HG02884 (cell line): ENCODE results near the gene ZNF747.

Source experiments
- ATAC-seq: cut with Tn5 transposase; IDR thresholded peaks from one replicate; pipeline ENCODE4 v1.9.1; 2021; ENCODE audit warnings: mild to moderate bottlenecking, moderate library complexity; ENCODE audit not compliant: unreplicated experiment

ZNF747 gene

DNA sequence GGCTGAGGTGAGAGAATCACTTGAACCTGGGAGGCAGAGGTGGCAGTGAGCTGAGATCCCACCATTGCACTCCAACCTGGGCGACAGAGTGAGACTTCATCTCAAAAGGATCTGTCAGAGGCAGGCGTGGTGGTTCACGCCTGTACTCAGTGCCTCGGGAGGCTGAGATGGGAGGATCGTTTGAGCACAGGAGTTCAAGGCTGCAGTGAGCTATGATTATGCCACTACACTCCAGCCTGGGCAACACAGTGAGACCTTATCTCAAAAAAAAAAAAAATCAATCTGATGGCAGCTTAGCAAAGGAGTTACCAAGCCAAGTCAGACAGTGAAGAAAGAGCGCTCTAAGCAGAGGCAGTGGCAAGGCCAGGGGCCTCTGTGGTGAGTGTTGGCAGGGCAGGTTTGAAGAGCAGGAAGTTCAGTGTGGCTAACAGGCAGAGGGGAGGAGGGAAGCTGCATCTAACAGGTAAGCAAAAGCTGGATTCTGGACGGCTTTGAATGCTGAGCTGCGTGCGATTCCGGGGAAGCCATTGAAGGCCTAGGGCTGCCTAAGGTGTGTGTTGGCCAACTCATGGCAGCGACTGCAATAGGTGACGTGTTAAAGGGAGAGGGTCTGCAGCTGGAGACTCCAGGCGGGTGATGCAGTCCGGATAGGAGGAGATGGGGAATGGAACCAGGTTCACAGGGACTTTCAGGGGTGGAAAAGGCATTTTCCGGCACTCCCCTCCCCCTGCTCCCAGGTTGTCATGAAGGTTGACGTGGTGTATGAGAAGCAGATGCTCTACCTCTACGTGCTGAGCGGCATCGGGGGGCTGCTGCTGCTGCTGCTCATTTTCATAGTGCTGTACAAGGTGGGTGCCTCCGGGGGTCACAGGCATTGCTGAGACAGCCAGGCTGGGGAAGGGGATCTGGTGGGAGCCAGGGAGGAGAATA is 15.3 kb downstream of the ZNF747 start:
- ATAC-seq: no peak

DNA sequence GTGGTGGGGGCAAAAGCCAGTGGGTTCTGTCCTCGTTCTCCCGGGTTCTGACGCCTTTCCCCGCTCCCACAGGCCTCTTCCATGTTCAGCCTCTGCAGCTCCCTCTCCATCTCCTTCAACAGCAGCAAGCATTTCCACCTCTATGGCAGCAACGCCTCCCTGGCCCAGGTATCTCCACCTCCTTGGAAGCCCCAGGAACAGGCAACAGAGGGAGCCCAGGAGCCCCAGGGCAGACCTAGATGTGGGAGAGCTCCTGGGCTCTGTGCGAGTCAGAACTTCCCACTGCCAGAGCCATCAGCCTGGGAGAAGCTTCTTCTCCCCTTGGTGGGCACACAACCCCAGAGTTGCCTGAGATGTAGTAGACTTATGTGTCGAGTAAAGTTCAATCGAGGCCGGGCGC is 16.1 kb downstream of the ZNF747 start:
- ATAC-seq: no peak

DNA sequence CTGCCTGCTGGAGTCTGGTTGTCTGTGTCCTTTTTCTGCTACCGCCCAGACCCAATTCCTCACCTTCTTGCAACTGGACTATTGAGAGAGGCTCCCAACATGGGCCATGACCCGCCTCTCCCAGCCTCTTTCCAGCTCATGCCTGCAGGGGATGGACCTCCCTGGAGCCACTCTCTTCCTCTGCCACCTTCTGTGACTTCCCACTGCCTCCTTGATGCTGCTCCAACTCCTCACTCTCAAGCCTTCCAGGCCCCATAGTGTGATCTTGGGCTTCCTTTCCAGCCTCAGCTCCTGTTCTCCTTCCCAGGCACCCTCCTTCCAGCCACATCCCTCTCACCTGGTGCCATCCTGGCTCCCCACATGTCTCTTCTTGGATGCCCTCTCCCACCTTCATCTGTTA is 19.4 kb downstream of the ZNF747 start:
- no peak for ATAC-seq

DNA sequence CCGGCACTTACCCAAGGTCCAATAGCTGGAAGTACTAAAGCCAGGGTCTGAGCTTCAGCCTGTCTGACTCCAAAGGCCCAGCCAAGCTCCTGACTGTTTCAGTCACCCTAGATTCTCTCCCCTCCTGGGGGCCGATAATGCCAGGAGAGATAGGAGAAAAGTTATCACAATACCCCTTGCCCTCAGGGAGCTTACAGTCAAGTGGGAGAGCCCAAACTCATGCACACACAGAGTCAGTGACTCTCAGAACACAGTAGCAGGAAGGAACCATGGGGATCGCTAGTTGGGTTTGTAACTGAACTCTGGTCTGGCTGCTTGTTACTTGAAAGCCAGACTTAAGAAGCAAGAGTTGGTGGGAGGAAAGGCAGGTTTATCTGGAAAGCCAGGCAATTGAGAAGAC is 23.1 kb downstream of the ZNF747 start:
- no peak for ATAC-seq

DNA sequence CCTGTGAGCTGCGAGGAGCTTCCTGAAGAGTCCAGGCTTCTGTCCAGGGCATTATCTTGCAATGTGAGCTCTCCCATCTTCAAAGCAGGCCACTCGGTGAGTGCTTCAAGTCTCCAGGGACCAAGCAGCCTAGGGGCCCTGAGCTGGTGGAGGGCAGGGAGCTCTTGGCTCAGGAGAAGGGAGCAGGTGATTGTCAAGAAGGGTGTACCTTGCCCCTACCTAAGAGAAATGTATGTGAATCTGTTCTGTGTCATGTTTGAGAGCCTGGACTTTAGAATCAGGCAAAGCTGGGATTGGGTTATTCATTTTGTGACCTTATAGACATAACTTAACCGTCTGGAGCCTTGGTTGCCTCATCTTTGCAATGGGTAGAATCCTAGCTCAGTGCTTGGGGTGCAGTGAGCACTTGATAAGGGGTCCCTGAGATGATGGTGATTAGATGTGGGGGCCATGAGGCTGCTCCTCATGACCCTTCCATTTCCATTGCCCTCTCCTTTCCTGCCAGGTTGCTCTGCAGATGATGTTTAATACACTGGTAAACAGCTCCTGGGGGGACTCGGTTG is 24.2 kb downstream of the ZNF747 start:
- no peak for ATAC-seq

DNA sequence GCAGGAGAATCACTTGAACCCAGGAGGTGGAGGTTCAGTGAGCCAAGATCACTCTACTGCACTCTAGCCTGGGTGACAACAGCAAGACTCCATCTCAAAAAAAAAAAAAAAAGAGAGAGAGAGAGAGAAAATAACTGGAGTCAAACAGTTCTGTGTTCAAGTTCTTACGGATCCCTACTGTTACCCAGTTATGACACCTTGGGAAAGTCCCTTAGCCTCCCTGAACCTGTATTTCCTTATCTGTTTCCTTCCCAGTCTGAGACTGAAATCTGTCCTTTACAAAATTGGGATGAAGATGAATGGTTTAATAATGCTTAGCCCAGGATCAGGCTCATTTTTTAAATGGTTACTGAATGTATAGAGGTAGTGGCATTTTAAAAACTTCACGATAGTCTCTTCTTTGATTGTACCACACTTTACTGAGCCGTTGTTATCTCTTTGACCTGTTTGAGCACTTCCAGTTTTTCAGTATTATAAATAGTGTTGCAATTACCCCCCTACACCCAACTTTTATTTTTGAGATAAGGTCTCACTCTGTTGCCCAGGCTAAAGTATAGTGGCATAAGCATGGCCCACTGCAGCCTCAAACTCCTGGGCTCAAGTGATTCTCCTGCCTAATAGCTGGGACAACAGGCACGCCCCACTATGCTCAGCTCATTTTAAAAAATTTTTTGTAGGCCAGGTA is 25.4 kb downstream of the ZNF747 start:
- no peak for ATAC-seq

DNA sequence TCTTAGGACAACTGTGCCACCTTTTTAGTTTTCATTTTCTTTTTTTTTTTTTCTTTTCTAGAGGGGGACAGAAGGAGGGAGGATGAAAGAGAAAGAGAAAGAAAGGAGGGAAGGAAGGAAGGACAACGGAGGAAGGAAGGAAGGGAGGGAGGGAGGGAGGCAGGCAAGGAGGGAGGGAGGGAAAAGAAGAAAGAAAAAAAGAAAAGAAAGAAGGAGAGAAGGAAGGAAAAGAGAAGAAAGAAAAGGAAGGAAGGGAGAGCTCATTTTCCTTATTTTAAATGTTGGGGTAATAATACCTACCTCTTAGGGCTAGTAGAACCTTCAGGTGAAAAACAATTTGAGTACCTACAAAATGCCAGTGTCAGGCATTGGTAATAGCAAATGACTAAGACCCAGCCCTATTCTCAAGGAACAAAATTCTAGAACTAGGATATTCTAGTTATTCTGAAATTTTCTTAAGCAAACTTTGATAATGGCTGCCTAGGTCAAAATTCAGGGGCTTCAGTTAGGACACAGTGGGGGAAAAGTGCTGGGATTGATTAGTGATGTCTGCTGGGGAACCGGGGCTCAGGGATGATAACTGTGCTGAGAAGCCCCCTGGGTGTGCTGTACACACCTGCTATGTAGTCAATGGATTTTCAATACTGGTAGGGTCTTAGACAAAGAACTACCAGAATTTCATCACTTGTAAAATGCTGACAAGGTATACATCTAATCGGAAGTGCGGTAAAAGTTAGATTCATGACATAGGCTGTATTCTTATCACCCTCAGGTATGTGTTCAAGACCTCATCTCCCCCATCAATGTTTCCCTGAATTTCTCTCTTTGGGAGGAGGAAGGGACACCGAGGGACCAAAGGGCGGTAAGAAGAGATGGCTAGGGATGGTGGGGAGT is 31.0 kb downstream of the ZNF747 start:
- ATAC-seq: no peak

DNA sequence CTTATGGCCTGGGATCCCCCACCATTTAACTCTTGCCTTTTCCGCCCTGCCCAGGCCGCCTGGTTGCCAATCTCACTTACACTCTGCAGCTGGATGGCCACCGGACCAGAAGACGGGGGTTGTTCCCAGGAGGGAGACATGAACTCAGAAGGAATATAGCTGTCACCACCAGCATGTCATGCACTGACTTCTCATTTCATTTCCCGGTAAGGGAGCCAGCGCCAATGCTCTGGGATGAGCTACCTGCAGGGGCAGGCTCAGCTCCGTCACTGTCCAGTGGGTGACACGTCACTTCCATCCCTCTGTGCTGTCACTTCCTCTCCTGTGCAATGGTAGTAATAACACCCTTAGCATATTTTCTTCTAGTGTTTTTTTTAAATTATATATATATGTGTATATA is 35.4 kb downstream of the ZNF747 start:
- no peak for ATAC-seq

DNA sequence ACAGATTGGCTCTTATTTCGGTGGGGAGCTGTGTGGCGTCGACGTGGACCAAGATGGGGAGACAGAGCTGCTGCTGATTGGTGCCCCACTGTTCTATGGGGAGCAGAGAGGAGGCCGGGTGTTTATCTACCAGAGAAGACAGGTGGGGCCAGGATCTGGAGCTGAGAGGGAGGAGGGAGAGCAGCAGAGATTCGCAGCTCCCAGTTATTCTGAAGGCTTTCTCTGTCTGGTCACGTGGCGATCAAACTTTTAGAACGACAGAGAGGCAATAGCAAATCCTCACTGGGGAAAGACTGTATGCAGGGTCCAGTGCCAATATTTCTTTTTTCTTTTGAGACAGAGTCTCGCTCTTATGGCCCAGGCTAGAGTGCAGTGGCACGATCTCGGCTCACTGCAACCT is 39.9 kb downstream of the ZNF747 start:
- ATAC-seq: no peak

DNA sequence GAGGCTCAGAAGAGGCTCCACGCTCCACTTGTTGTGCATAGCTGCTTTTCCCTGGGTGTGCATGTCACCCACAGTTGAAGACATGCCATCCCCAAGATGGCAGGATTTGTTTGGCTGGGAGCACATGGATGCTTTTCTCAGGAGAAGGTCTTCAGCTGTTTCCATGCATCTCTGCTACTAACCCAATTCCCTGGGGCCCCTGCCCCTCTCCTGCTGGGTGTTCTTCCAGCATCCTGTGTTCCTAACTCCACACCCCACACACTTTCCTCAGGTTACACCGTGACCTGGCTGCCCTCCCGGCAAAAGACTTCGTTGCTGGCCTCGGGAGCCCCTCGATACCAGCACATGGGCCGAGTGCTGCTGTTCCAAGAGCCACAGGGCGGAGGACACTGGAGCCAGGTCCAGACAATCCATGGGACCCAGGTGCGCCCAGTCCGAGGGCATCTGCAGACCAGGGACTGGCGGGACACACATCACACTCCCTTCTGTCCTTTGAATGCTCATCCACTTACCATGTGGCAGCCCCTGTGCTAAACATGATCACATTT is 40.6 kb downstream of the ZNF747 start:
- no peak for ATAC-seq

DNA sequence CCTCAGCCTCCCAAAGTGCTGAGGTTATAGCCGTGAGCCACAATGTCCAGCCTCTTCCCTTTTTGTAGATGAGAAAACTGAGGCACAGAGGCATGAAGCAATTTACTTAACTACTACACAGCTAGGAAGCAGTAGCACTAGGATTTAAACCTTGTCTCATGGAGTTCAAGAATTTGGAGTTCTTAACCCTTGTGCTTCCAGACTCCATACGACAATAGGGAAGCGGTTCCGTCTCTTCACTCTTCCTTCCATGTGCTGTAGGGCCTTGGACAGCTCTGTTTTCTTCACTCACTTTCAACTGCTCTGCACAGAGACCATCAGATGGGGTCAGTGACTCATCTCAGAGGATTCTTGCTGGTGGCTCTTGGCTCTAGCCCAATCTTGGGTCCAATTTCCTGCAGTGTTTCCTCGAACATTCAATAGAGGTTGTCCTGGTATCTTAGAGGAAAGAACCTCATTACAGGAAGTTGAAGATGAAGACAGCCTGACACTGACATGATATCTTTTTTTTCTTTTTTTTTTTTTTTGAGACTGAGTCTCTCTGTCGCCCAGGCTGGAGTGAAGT is 42.8 kb downstream of the ZNF747 start:
- no peak for ATAC-seq

DNA sequence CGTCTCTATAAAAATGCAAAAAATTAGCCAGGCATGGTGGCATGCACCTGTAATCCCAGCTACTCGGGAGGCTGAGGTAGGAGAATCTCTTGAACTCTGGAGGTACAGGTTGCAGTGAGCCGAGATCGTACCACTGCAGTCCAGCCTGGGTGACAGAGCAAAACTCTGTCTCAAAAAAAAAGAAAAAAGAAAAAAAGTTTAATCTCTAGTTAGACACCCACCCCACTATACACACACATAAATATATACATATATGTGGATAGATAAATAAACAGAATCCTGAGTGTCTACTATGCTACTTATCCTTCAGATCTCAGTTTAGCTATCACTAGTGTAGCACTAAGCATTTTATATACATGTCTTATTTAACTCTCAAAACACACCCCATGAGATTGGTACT is 43.4 kb downstream of the ZNF747 start:
- ATAC-seq: no peak

DNA sequence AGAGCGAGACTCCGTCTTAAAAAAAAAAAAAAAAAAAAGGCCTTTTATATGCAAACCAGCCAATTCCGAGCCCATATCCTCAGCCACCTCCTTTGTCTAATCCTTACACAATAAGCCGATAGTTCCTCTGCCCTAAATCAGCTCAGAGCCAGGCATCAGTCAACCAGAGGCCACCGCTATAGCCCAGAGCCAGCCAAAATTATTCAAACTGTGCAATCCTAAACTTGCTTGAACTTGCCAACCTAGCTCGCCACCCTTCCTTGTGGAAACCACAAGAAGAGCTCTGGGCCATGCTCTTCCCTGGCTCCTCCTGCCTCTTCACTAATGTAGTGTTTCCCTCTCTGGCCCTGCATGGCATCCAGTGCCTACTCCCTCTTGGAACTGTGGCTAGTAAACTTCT is 44.4 kb downstream of the ZNF747 start:
- ATAC-seq: no peak

DNA sequence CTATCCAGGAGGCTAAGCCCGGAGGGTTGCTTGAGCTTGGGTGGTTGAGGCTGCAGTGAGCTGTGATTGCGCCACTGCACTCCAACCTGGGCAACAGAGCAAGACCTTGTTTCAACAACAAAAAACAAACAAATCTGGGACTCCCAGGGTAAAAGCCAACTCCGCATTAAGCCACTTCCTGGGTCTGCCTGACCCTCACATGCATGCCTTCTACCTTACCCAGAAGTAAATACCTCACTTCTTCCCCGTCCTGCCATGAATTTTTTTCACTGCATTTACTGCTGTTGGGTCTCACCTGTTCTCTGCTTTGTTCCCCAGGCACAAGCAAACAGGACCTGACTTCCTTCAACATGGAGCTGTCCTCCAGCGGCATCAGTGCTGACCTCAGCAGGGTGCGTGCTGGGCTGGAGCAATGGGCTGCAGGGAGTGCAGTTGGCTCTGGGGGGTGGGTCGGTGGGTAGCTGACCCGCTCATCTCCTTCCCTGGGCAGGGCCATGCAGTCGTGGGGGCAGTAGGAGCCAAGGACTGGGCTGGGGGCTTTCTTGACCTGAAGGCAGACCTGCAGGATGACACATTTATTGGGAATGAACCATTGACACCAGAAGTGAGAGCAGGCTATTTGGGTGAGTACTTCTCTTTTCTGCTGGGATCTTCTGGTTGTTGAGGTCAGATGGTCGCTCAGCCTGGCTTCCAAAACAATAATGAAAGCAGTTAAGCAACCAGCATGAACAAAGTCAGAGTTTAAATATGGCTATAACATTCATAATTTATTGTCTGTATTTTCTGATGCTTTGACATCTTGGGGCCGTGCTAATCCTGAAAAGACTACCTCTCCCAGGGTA is 45.7 kb downstream of the ZNF747 start:
- no peak for ATAC-seq

DNA sequence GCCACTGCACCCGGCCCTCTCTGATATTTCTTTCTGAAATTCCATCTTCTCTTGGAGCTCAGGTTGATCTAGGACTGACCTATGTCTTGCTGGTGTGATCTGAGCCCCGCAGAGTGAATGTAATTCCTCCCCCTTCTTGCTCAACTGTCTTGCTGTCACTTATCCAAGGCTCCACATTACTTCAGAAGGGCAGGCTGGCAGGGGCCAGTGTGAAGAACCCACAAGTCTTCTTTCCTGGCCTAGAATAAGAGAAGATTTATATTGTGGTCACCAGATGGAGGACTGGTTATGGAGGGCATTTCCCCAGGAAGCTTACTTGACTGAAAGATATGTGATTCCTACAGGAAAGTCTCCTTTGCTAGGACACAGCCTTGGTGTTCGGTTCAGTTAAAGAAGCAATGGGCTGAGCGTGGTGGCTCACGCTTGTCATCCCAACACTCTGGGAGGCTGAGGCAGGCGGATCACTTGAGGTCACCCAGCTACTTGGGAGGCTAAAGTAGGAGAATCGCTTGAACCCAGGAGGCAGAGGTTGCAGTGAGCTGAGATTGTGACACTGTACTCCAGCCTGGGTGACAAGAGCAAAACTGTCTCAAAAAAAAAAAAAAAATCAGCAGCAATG is 48.7 kb downstream of the ZNF747 start:
- no peak for ATAC-seq

DNA sequence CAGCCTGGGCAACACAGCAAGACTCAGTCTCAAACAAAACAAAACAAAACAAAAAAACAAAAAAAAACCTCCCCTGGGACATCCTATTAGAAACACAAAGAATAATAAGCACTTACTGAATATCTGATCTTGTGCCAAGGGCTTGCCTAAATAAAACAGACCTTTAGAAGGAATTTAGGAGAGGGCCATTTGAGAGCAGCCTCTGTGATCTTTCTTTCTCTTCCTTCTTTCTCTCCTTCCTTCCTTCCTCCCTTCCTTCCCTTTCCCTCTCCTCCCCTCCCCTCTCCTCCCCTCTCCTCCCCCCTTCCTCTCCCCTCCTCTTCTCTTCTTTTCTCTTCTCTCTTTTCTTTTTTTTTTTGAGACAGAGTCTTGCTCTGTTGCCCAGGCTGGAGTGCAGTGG is 49.8 kb downstream of the ZNF747 start:
- ATAC-seq: no peak

DNA sequence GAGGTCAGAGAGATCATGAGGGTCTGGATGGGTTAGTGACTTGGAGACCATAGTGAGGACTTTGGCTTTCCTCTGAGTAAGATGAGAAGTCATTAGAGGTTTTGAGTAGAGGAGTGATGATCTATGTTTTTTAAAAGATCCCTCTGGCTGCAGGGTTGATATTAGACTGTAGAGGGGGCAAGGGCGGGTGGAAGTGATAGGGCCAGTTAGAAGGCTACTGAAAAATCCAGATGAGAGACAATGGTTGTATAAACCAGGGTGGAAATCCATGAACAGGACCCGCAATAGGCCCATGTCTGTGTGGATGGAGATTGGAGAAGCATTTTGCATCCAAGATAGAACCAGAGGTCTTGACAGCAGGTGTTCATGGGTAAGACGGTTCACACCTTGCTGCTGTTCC is 52.3 kb downstream of the ZNF747 start:
- ATAC-seq: no peak

DNA sequence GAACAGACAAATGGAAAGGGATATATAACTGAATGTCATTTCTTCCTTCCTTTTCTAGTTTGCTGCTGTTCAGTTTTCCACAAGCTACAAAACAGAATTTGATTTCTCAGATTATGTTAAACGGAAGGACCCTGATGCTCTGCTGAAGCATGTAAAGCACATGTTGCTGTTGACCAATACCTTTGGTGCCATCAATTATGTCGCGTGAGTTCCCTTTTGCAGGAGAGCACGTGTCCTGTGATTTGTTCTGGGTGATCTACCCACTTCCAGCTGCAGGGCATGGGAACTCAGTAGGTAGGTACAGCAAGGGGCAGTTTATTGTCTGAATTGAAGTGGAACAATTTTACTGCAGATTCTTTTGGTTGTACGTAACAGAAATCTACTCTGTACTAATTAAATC is 53.3 kb downstream of the ZNF747 start:
- ATAC-seq: no peak
